HG03060 (cell line): ENCODE data around the gene SYTL3.
"Not testable (repeated sequence)": the region's sequence is repeated elsewhere in the genome, so short reads cannot be mapped to it uniquely, and the experiment has no call there.

Experiments used
- ATAC-seq: cut with Tn5 transposase; IDR thresholded peaks from one replicate; pipeline ENCODE4 v1.9.1; 2021; ENCODE audit warnings: low read depth, moderate number of reproducible peaks; ENCODE audit not compliant: unreplicated experiment

The SYTL3 gene

GRCh38 chr6:158661156-158661685, 11.4 kb downstream of the SYTL3 start:
- ATAC-seq: no peak

DNA sequence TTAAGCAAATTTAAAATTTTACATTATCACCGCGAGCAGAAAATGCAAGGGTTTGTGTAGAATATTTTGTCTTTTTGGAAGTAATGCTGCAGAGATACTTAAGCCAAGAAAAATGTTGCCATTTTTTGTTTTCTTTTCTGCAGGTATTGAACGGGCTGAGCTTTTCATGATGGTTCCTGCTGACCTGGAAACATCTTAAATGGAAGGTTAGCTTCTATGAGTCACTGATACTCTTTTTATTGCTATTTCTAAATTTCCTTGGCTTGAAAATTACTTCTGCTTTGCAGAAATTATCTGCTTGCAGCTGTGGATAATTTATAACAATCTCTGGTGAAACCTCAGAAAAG, 12.7 kb downstream of the SYTL3 start:
- ATAC-seq: no peak

GRCh38 chr6:158662954-158663624, 13.2 kb downstream of the SYTL3 start:
- no peak for ATAC-seq

DNA sequence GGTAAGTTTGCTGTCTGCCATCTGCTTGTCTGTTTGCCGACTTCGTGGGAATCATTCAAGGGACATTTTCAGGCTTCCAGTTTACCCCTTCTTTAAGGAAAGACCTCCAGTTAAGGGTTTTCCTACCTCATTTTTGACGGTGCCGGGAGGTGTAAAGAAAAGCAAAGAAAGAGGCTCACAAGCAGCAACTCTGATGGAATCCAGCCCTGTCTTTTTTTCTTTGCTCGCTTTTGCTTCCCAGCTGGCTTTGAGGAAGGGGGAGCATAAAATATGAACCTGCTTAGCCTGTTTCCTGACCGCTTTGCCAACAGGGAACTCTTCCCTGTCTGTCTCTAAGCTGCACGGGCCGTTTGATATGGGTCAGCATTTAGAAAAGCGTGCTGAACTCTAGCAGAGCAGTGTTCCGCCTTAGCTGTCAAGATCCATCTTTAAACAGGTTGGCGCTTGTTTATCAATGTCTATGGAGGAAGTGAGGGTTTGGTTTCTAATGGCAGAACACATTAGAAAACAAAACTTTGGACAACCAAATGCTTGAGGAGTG, 13.8 kb downstream of the SYTL3 start:
- no peak for ATAC-seq

GRCh38 chr6:158665332-158665731, 15.5 kb downstream of the SYTL3 start:
- no peak for ATAC-seq

- ATAC-seq: no peak
These were observed 16.9 kb downstream of the SYTL3 start for GRCh38 chr6:158666628-158667359.

- no peak for ATAC-seq
These were observed 17.6 kb downstream of the SYTL3 start for GRCh38 chr6:158667360-158667981.

GRCh38 chr6:158668707-158669103, 18.9 kb downstream of the SYTL3 start:
- no peak for ATAC-seq

GRCh38 chr6:158669145-158670035, 19.5 kb downstream of the SYTL3 start:
- no peak for ATAC-seq

GRCh38 chr6:158672119-158672518, 22.3 kb downstream of the SYTL3 start:
- ATAC-seq: not testable (repeated sequence)

DNA sequence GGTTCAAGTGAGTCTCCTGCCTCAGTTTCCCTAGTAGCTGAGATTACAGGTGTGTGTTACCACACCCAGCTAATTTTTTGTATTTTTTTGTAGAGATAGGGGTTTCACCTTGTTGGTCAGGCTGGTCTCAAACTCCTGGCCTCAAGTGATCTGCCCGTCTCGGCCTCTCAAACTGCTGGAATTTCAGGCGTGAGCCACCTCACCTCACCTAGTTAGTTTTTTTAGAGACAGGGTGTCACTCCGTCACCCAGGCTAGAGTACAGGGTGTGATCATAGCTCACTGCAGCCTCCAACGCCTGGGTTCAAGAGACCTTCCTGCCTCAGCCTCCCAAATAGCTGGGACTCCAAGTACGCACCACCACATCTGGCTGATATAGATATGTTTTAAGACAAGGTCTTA, 22.9 kb downstream of the SYTL3 start:
- ATAC-seq: no peak

- ATAC-seq: no peak
These were observed 24.7 kb downstream of the SYTL3 start for GRCh38 chr6:158674342-158675131.

- ATAC-seq: not testable (repeated sequence)
These were observed 27.2 kb downstream of the SYTL3 start for GRCh38 chr6:158677094-158677493.

GRCh38 chr6:158677906-158678578, 28.2 kb downstream of the SYTL3 start:
- no peak for ATAC-seq

- no peak for ATAC-seq
These were observed 30.2 kb downstream of the SYTL3 start for GRCh38 chr6:158680015-158680414.

- ATAC-seq: no peak
These were observed 30.6 kb downstream of the SYTL3 start for GRCh38 chr6:158680481-158680880.

DNA sequence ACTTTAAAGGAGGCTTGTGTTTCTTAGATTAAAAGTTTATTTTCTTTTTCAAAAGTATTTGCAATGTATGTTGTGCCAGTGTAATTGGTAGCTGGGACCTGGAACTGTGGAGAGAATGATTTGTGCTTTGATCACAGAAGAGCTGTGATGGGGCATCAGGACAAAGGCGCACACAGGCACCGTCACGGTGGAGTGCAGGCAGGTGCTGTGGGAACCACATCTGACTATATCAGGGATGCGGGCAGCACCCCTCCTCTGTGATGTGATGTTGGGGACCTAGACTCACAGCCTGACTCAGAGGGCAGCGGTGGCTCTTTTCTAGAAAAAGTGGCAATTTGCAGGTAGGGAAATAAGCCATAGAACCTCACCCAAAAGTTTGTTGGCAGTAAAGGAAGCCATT, 34.5 kb downstream of the SYTL3 start:
- no peak for ATAC-seq

- ATAC-seq: no peak
These were observed 35.0 kb downstream of the SYTL3 start for GRCh38 chr6:158684745-158685324.

DNA sequence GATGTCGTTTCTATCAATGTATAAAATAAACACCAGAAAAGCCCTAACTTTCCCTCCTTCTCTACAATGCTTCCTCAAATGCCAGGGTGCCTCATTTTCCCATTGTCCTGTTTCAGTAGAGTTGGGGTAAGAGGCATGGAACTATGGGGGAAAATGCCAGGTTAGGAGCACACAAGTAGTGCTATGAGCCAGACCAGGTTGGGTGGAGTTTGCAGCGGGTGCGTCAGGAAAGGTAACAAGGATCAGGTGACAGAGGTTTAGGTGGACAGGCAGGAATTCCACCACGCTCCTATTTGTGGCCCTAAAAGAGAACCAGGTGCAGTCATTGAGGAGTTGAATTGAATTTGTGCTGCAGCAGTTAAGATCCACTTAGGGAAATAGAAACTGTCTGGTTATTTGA, 36.5 kb downstream of the SYTL3 start:
- ATAC-seq: no peak
